GM21367 (cell line): ENCODE measurements around the gene IFRD1.
A peak's percentile ranks its signal among the peaks of the same experiment; 100 is the strongest.

Experiments
- ATAC-seq: cut with Tn5 transposase; IDR thresholded peaks from one replicate; pipeline ENCODE4 v1.9.1; 2021; ENCODE audit not compliant: unreplicated experiment

The IFRD1 gene

DNA sequence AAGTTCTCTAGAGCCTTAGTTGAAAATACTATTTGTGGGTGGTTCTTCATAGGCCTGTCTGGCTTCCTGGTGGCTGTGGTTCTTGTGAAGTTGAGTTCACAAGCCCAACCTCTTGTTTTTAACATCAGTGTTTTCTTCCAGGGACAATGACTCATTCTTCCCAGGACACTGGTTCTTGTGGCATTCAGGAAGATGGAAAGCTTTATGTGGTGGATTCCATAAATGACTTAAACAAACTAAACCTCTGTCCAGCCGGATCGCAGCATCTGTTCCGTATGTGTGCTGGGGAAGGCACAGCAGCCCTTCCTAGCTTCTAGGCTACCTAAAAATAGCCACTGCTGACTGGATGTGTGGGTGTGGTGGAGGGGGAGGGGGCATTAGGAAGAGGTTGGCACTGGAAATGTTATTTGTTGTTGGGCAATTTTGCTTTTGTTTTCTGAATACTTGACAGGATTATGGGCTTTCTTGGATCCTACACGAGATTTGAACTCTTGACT, 34.5 kb downstream of the IFRD1 start:
- no peak for ATAC-seq

DNA sequence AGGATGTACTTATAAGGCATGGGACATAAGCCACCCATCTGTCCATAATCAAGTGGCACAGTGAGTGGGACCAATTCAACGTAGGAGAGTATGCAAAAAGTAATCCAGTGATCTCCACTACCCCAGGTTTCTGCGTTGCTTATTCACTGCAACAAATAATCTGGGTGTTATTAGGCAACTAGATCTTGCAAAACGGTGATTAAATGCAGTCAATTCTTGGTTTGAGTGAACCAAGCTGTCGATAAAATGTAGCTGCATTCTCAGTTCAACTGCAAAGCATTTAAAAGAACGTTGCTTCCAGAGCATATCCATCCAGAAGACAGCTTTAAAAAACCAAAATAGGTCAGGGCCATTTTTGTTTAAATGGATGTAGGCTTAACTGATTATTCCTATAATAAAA, 35.5 kb downstream of the IFRD1 start:
- ATAC-seq = no peak

DNA sequence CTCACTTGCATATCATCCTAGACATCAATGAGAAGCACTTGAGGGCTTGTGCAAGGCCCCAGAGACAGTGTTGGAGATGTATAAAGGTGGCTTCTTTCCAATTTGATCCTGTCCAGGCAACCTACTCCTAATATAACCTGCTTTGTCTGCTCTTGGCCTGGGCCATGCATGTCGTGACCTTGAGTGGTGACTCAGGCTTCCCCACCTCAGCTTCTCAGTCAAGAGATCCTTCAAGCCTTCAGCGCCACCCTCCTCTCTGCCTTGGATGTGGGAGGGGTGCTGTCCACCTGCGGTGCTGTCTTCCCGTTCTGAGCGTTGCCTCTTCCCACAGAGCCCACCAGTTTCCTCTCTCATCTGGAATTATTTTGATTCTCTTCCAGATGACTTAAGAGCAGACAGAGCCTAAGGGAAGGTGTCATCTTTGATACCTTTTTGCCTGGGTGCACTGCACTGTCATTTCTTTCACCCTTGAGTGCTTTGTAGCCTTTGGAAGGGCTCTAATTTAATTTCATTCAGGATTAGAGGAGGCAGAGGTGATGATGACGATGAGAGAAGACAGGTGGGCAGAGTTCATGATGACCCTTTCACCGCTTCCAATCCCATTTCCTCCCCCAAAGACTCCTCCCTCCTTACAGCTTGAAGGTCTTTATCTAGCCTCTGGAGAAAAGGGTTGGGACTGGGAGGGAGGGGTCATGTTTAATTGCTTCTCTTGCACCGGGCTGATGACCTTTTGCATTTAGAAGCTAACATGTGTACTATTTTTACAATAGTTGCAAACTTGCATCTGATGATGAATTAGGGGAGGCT, 37.4 kb downstream of the IFRD1 start:
- ATAC-seq = no peak

DNA sequence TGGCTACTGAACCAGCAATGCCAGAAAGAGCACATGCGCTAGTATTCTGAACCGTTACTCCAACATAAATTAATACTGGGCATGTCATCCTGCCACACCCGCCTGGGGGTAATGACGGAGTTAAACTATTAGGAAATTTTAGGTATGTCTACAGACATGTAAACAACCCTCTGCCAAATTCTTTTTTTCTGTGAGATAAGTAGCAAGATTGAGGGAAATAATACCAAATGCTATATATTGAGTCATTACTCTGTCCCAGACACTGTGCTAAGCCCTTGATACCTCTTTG, 37.9 kb downstream of the IFRD1 start:
- no peak for ATAC-seq

DNA sequence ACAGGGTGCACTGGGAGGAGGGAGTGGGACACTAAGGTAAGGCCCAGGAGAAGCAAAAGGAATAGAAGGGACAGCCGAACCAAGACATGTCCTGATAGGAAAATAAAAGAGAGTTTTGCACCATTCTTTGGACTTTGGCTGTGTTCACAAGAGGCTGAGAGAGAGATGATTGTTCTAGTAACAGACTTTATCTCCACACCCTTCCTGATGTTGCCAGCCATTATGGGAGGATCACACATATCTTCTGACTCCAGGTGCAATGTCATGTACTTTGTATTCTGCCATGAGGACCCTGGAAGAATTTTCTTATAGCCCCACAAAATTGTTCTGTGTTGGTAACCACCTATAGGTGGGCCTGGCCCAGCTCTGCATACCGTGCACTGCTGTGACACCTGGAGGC, 41.9 kb downstream of the IFRD1 start:
- no peak for ATAC-seq

DNA sequence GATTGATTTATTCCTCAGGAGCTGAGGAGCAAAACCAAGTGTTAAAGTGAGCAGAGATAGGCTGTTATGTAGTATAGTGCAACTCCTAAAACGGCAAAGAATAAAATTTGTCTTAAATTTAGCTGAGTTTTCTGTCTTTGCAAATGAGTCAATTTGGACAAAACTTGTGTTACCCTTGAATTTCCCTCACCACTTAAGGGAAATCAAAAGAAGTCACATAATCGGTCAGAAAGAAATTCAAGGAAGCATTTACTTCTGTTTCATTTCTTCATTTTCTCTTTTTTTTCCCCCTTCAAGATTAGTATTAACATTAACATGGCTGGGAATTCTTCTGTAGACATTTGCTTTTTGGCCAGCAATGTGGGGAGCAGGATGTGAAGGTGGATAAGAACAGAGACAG, 44.4 kb downstream of the IFRD1 start:
- no peak for ATAC-seq

DNA sequence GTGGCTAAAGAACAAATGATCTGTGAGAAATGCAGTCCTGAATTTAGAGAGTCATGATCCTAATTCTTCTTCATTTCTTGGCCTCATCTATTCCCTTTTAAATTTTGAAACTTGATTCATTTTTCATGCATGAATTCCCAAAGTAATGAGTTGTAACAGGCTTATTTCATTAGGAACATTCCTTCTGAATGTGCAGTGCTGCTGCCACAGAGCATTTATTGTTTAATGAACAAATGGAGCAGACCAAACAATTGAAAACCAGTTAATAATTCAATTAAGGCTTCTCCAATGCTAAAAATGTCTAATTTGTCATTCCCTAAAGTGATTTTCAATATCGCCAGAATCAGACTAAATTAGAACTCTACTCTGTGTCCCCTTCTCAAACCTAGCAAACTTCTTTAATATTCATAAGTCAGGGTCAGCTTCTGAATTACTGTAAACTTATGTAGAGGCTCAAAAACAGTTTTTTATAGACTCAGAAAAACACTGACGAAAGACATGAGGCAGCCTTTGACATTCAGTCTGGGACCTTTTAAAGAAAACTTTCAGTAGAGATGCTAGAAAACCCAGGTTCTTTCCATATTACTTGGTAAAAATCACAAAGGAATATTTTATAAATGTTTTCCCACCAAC, 45.0 kb downstream of the IFRD1 start:
- no peak for ATAC-seq

DNA sequence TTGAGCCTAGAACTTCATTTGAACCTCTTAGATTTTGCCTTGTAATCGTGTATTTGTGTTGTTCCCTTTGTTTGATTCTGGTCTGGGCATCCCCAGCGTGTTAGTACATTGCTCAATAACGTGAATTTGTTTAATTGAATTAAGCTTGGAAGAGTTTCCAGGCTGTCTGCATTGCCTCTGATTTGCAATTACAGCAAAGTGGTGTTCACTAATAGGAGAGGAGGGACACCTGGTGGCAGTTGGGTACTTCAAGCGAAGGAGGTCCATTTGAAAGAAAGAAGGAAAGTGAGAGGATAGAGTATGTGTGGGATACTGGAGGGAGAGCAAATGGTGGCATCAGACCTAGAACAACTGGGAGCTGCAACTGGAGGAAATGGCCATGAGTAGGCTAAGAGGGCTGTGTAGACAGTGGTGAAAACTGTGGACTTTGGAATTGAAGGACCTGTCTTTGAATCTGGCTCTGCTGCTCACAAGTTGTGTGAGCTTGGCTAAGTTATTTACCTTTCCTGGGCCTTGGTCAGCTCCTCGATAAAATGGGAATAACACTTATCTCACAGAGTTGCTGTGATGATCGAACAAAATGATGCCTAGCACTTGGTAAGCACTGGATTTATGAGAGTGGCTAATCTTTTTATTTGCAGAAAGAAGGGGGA, 45.7 kb downstream of the IFRD1 start:
- peak; percentile 65 for ATAC-seq

DNA sequence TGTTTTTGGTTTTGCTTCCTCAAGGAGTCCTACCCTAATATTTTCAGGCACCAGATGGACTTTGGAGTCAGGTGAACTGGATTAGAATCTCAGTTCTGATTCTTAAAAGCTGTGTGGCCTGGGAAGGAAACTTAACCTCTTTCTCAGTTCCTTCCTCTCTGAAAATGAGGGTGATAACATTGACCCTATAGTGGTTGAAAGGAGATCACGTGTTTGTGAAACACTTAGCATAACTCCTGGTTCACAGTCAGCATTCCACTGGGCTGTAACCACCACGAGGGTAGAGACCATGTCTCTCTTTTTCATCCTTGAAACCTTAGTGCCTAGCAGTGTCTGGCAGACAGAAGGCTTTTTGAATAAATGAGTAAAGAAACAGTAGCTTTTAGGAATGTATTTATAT, 47.2 kb downstream of the IFRD1 start:
- ATAC-seq = peak; percentile 90

DNA sequence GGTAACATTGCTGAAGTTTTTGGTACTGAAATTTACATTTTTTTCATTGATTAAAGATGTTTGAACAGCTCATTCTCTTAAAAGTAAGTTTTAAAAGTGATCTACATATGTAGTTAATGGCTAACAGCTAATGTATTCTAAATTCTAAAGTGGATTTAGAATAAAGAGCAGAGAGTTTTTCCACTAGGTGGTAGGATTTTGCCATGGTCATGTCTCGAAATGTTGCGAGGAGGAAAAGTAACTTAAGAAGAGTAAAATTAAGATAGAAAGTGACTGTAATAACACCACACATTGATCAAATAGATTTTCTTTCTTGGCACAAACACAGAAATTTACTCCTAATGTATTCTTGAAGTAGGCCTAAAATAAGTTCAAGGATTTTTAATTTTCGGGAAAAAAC, 50.4 kb downstream of the IFRD1 start:
- ATAC-seq = no peak

DNA sequence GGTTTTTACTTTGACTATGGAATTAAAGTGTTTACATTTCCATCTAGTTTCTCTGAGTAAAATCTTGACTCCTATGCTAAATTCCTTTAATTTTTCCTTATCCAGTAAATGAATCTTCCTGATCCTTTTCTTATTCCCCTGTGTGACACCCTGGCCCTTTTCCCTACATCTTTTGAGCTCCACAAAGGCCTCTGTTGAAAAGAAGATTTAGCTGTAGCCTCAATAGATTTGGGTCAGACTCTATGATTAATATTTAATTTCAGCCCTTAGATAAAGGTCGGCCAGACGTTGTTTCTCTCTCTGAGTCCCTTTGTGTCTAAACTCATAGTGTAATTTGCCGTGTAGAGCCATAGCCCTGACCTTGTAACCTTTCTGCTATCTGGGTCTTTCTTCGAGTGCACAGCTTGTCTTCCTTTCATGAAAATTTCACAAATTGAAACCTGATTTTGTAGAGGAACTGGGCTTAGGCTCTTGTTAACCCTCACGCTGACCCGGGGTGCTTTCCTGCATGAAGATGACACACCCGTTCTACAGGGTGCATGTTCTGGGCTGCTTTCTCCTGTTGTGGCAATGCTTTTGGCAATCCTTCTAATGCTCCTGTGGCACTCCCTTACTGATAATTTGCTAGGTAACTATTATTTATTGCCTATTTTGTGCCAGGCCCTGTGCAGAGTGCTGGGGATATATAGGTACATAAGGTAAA, 51.7 kb downstream of the IFRD1 start:
- no peak for ATAC-seq

DNA sequence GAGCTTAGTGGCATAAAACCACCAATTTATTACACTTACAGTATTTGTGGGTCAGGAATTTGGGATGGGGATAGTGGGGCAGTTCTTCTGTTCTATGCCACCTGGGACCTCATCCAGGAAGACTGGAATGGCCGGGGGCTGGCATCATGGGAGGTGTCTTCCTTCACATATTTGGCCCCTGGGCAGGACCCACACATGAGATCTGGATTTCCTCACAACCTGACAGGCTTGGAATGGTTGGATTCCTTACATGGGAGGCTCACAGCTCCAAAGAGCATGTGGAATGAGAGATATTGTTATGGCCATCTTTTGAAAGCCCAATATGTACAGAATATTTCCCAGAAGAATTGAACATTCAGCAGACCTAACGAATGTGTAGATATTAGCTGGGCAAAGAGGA, 52.4 kb downstream of the IFRD1 start:
- ATAC-seq = no peak

DNA sequence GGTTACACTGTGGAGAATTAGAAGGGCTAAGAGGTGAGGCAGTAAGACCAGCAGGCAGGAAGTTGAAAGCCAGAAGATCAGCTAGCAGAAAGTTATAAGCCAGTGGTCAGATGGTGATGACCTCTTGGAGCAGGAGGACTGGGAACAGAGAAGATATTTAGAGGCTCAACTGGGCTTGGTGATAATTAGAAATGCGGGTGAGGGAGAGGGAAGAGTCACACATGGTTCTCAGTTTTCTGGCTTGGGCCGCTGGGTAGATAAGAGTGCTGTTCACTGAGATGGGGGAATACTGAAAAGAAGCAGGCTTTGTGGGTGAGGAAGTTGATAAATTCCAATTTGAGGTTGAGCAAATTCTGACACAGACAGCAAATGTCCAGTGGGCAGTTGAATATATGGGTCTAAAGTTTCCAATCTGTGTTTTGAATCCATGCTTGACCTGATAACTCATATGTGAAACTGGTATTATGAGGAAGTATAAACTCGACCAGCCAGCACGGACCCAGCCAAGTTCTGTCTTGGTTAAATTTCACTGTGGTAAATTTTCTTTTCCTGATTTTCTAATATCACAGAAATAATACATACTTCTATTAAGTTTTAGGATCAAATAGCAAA, 53.2 kb downstream of the IFRD1 start:
- no peak for ATAC-seq

DNA sequence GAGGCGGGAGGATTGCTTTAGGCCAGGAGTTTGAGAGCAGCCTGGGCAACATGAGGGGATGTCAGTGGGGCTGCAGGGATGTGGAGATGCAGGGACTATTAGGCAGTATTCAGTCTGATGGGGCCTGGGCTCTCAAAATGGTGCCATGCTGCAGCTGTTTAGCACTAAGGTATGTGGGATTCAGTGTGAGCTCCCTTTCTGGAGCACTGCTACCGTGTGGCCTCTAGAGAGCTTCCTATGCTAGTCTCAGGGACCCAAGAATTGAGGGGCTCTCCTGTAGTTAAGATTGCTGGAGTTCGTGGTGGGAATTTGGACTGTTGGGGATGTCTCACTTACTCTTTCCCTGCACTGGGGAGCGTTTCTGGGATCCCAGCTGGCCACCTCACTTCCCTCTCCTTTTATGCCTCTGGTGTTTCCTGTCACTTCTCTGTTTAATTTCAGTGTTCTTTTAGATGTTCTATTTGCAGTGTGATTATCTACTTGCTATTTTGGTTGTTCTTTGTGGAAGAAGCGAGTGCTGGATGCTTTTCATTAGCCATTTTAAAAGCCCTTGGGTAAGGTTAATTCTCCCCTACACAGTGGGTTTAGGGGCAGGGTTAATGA, 53.9 kb downstream of the IFRD1 start:
- no peak for ATAC-seq

DNA sequence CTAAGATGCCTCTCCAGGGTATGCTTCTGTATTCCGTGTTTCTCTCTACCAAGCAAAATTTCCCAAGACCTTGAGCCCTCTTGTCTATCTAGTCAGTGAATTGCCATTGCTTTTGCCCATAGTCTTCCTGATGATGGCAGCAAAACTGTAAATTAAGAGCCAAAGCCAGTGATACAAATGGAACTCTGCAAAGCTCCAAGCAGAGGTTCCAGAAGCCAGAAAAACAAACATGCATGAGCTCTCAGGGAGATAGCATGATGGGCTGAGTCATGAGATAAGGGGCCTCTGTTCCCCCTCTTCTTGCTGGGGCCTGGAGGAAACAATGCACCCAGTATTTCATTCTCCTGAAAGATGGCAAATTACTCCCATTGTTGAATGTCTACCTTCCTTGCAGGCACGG, 55.2 kb downstream of the IFRD1 start:
- ATAC-seq = no peak

DNA sequence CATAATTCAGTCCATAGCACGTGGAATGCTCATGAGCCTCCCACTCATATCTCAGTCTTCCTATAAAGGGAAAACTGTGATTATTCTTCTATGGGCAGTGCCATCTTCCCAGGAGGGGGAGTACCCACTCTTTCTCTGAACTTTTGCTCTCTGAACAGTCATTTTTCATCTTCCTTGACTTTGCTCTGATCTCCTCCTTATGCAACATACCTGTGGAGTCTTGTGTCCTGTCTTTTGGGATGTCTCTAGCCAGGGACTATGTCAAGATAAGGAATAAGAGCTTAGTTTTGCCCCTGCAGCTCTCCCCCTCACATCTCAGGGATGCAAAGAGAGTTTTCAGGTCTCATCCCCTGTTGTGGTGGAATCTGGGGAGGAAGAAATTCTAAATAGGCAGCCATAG, 58.1 kb downstream of the IFRD1 start:
- ATAC-seq = no peak

DNA sequence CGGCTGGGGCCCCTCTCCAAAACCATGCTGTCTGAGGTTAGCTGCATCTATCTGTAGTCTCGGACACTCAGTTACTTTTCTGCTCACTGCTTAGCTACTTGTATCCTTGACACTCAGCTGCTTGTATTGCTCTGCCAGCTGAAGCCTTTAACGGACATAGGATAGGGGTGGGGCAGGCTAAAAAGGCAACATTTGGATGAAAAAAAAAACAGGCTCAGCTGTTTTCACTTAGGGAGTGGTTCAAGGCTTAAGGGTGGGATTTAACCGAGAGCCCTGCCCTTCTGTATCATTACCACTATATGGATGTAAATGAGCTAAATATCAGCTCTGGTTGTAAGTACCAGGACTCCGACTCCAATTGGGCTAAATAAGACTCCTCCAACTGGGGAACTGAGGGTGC, 59.1 kb downstream of the IFRD1 start:
- ATAC-seq = no peak

DNA sequence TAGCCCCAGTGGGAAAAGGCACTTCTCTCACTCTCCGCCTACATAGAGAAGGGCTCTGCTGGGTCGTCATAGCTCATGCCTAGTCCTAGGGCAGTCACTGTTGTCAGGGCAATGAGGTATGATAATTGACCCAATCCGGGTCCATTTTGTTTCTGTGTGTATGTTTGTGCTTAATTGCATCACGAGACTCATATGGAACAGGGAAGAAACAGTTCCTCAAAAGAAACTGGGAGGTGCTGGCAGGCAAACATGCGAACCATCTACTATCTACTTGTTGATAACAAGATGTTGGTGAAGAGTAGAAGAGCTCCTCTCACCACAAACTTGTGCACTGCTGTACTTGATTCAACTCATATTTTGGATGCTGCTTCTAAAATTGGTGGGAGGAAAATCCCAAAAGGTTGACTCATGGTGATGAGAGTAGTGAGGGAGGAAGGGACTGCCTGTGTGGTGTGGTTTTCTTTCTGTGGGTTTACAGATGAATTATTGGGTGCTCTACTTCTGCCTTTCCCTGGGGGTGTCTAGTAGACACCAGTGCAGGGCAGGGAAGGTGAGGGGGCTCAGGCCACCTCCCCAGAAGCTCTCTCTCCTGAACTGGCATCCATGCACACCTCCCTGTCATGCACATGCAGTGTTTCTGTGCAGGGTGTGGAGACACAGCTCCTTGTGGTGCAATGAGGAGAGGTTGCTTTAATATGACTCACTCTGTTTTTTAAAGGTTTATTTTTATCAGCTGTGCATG, 59.9 kb downstream of the IFRD1 start:
- ATAC-seq = no peak

DNA sequence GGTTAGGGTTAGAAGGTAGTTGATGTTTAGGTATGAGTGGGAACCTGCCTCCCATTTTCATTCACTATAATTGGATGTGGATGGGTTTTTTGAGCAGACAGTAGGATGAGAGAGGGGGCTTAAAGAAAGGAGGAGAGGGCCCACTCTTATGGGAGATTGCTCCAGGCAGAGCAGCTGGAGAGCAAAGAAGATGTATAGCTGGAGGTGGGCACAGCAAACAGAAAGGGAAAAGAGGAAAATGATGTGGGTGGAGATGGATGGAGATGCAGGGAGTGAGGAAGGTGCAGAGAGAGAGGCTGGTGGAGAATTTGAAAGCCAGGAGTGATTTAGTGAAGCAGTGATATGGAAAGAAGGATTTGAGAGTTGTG, 60.5 kb downstream of the IFRD1 start:
- no peak for ATAC-seq

DNA sequence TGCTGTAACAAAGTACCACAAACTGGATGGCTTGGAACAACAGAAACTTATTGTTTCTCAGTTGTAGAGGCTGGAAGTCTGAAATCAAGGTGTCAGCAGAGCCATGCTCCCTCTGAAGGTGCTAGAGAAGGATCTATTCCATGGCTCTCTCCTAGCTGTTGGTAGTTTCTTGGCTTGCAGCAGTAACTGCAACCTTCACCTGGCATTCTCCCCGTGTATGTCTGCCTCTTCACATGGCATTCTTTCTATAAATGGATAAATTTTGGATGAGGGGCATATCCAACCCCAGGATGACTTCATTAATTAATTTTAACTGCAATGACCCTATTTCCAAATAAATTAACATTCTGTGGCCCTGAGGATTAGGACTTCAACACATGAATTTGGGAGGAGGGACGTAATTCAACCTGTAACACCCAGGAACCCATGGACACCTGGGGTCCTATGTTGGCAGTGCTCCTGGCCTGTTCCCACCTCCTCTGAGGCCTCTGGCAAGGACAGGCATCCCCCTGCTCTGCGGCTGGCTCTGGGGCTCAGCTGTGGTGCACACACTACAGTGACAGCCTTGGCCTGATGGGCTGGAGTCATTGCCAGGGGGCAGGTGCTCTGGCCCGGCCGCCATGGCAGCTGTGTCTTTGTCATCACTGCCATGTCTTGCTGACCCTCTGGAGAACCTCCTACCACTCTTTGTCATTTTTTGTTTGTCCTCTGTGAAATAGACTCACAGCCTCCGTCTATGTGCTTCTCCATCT, 61.4 kb downstream of the IFRD1 start:
- no peak for ATAC-seq
